ENCODE measurements around the gene PLEK.

- TF ChIP-seq CTCF (conservative IDR thresholded peaks at IDR 0.05; ENCODE audit: low read depth, low read length) = no peak
- no peak for TF ChIP-seq EZH2 (IDR thresholded peaks at IDR 0.05; ENCODE audit: low read length, unreplicated experiment)
These were observed 26.0 kb downstream of the PLEK start for GRCh38 chr2:68391099-68391498.

Measured in PC-3 (cell line).